Measurements from ENCODE around the gene ZNF318.

DNA sequence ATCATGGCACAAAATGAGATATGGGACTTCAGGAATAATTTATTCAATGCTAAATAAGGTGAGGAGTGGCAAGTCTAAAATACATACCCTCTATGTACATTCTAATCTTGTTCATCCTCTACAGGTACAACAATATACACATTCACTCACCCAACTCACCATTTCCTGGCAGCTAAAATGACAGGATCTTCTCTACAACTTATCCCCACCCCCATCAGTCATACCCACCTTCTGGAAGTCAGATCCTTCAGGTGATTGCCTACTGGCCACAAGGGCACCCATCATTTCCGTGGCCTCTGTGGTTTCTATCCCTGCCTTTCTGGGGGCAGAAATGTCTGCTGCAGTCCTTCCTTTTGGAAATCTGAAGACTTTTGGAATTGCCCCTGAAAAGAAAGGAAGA lies 38.0 kb downstream of the ZNF318 start:
- TF ChIP-seq, protein P1, sequence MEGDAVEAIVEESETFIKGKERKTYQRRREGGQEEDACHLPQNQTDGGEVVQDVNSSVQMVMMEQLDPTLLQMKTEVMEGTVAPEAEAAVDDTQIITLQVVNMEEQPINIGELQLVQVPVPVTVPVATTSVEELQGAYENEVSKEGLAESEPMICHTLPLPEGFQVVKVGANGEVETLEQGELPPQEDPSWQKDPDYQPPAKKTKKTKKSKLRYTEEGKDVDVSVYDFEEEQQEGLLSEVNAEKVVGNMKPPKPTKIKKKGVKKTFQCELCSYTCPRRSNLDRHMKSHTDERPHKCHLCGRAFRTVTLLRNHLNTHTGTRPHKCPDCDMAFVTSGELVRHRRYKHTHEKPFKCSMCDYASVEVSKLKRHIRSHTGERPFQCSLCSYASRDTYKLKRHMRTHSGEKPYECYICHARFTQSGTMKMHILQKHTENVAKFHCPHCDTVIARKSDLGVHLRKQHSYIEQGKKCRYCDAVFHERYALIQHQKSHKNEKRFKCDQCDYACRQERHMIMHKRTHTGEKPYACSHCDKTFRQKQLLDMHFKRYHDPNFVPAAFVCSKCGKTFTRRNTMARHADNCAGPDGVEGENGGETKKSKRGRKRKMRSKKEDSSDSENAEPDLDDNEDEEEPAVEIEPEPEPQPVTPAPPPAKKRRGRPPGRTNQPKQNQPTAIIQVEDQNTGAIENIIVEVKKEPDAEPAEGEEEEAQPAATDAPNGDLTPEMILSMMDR (IDR thresholded peaks at IDR 0.05; ENCODE audit: poor library complexity, severe bottlenecking): no peak
- TF ChIP-seq RAD21 (conservative IDR thresholded peaks at IDR 0.05) (no peak), POLR2AphosphoS5 (IDR thresholded peaks at IDR 0.05) (no peak)

Data from neural cell (in vitro differentiated cells).